ENCODE measurements around the gene ARMC5.
A peak's percentile ranks its signal among the peaks of the same experiment; 100 is the strongest.
"Not testable (repeated sequence)": the region's sequence is repeated elsewhere in the genome, so short reads cannot be mapped to it uniquely, and the experiment has no call there.

The ARMC5 gene

DNA sequence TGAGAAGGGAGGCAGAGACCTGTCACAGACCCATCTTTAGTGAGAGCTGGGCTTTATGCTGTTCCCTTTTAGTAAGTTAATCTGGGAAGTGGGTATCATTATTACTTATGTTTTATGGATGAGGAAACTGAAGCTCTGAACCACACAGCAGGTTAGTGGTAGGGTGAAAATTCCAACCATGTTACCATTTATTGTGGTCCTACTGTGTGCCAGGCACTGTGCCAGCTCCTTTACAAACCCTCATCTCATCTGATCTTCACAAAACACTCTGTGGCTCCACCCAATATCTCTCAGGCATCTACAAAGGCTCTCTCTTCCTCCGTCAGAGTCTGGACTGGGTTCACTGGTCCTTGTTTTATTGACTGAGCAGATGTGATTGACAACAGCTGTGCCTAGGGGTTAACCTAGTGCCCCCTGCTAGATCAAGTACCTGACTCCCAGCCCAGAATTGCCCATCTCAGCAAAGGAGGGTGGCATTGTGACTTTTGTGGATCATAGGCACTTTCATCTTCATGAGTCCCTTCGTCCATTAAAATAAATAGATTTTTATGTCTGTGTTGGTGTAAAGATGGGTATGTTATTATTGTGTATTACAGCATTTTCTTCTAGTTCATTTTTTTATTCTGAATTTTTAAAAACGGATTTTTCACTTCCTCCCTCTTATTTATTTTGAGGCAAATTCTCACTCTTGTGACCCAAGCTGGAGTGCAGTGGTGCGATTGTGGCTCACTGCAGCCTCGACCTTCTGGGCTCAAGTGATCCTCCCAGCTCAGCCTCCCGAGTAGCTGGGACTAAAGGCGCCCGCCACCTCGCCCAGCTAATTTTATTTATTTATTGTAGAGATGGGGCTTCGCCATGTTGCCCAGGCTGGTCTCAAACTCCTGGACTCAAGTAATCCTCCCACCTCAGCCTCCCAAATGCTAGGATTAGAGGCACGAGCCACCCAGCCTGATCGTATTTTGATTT, 15.8 kb downstream of the ARMC5 start:
- no peak for TF ChIP-seq POLR2AphosphoS5 (IDR thresholded peaks at IDR 0.05; ENCODE audit: low read depth, low read length)
- no peak for TF ChIP-seq TAF1 (IDR thresholded peaks at IDR 0.05; ENCODE audit: borderline replicate concordance, low read depth, low read length)
- TF ChIP-seq POLR2A (IDR thresholded peaks at IDR 0.05; ENCODE audit: low read depth, low read length): no peak
- DNase-seq (ENCODE audit: insufficient read length) (no peak), FAIRE-seq (no peak)

DNA sequence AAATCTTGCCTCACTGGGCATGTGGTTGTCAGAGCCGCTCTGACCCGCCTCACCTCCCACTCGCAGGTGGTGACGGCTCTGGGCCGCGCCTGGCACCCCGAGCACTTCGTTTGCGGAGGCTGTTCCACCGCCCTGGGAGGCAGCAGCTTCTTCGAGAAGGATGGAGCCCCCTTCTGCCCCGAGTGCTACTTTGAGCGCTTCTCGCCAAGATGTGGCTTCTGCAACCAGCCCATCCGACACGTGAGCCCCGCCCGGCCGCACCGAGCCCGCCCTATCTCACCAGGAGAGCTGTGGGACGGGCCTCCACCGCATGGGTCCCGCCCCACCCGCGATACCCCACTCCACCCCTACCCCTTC, 16.6 kb downstream of the ARMC5 start:
- no peak for TF ChIP-seq POLR2A (IDR thresholded peaks at IDR 0.05; ENCODE audit: low read depth, low read length)
- no peak for TF ChIP-seq TAF1 (IDR thresholded peaks at IDR 0.05; ENCODE audit: borderline replicate concordance, low read depth, low read length)
- TF ChIP-seq POLR2AphosphoS5 (IDR thresholded peaks at IDR 0.05; ENCODE audit: low read depth, low read length): no peak
- no peak for FAIRE-seq
- no peak for DNase-seq (ENCODE audit: insufficient read length)

DNA sequence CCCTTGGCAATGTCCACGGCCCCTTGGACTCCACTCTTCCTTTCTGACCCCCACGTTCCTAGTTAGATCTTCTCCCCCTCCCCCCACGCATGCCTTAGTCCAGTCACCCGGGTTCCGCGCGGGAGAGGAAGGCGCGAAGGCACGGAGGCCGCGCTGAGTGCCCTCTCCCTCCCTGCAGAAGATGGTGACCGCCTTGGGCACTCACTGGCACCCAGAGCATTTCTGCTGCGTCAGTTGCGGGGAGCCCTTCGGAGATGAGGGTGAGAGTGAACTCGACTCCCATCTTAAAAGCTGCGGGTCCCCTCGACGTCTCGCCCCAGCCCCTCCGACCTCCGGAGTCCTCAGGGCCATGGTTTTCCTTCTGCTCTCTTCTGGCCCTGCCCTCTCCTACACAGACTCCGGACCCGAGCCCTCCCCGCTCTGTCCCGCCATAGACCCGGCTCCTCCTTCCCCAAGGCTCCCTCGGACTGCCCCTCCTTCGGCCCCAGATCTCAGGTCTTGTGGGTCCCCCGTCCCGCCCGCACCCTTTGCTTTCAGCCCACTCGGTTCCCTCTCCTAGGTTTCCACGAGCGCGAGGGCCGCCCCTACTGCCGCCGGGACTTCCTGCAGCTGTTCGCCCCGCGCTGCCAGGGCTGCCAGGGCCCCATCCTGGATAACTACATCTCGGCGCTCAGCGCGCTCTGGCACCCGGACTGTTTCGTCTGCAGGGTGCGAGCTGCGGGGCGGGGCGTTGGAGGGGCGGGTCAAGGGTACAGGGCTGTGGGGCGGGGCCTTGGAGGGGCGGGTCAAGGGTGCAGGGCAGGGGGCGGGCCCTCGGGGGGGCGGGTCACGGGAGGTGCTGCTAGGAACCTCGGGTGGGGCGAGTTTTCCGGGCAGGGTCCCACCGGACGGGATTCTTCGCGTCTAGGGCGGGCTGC, 17.3 kb downstream of the ARMC5 start:
- no peak for FAIRE-seq
- peak; percentile 89 for DNase-seq (ENCODE audit: insufficient read length)
- TF ChIP-seq POLR2AphosphoS5 (IDR thresholded peaks at IDR 0.05; ENCODE audit: low read depth, low read length) (no peak), POLR2A (IDR thresholded peaks at IDR 0.05; ENCODE audit: low read depth, low read length) (no peak), TAF1 (IDR thresholded peaks at IDR 0.05; ENCODE audit: borderline replicate concordance, low read depth, low read length) (no peak)

DNA sequence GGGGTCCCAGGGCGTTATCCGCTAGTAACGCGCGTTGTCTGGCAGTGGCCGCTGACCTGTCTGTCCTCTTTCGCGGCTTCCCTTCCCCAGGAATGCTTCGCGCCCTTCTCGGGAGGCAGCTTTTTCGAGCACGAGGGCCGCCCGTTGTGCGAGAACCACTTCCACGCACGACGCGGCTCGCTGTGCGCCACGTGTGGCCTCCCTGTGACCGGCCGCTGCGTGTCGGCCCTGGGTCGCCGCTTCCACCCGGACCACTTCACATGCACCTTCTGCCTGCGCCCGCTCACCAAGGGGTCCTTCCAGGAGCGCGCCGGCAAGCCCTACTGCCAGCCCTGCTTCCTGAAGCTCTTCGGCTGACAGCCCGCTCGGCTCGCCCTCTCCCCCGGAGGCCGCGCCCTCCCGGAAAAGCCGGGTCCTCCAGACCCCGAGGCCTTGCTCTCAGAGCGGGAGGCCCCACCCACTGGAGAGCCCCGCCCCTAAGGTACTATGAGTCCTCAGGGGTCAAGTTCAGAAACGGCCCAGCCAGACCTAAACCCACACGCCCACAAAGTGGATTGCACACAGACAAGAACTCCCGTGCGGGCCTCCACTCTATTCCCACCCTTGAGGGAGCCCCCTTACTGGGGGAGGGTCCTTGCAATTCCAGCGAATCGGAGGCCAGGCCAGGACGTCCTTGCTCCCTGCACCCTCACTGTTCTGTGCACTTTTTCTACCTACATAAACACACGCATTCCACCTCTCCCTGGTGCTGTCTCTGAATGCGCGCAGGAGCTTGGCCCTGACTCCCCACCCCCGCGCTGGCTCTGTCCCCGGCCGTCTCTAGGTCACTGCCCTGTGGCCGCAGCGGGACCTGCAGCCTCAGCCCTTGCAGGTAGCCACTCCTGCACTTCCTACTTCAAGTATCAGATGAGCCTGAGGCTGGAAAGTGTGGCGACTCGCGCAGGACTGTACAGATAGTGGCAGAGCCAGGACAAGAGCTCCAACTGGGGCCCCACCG, 18.2 kb downstream of the ARMC5 start:
- TF ChIP-seq POLR2AphosphoS5 (IDR thresholded peaks at IDR 0.05; ENCODE audit: low read depth, low read length) (no peak), POLR2A (IDR thresholded peaks at IDR 0.05; ENCODE audit: low read depth, low read length) (no peak), TAF1 (IDR thresholded peaks at IDR 0.05; ENCODE audit: borderline replicate concordance, low read depth, low read length) (no peak)
- no peak for FAIRE-seq
- DNase-seq (ENCODE audit: insufficient read length): peak; percentile 62

DNA sequence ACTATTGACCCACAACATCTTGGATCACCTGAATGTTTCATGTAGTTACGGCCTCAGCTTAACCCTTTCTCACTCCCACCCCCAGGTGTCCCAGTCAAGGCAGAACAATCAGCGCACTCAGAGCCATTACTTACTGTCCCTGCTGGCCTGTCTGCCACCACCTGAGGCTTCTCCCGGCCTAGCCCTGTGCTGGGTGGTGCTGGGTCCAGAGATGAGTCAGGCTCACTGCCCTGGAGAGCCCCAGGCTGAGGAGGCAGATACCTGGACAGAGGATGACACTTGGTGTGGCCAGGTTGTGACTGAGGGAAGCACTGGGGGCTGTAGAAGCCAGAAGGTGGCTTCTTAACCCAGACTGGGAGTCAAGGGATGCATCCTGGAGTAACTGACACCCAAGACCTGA, 19.7 kb downstream of the ARMC5 start:
- FAIRE-seq (no peak), DNase-seq (ENCODE audit: insufficient read length) (no peak)
- no peak for TF ChIP-seq POLR2AphosphoS5 (IDR thresholded peaks at IDR 0.05; ENCODE audit: low read depth, low read length)
- TF ChIP-seq TAF1 (IDR thresholded peaks at IDR 0.05; ENCODE audit: borderline replicate concordance, low read depth, low read length): no peak
- TF ChIP-seq POLR2A (IDR thresholded peaks at IDR 0.05; ENCODE audit: low read depth, low read length): no peak

DNA sequence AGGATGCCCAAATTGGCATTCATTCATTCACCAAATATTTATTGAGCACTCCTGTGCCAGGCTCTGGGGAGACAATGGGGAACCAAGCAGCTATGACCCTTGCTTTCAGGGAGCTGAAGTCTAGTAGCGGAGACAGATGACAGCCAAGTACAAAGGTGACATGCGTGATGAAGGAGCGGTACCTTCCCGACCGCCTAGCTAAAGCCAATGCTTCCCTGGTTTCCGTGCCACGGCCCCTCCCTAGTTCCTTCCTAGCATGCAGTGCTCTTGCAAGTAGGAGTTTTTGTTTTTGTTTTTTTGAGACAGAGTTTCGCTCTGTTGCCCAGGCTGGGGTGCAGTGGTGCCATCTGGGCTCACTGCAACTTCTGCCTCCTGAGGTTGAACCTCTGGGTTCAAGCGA, 20.4 kb downstream of the ARMC5 start:
- FAIRE-seq (no peak), DNase-seq (ENCODE audit: insufficient read length) (no peak)
- TF ChIP-seq TAF1 (IDR thresholded peaks at IDR 0.05; ENCODE audit: borderline replicate concordance, low read depth, low read length): no peak
- TF ChIP-seq POLR2A (IDR thresholded peaks at IDR 0.05; ENCODE audit: low read depth, low read length): no peak
- no peak for TF ChIP-seq POLR2AphosphoS5 (IDR thresholded peaks at IDR 0.05; ENCODE audit: low read depth, low read length)

DNA sequence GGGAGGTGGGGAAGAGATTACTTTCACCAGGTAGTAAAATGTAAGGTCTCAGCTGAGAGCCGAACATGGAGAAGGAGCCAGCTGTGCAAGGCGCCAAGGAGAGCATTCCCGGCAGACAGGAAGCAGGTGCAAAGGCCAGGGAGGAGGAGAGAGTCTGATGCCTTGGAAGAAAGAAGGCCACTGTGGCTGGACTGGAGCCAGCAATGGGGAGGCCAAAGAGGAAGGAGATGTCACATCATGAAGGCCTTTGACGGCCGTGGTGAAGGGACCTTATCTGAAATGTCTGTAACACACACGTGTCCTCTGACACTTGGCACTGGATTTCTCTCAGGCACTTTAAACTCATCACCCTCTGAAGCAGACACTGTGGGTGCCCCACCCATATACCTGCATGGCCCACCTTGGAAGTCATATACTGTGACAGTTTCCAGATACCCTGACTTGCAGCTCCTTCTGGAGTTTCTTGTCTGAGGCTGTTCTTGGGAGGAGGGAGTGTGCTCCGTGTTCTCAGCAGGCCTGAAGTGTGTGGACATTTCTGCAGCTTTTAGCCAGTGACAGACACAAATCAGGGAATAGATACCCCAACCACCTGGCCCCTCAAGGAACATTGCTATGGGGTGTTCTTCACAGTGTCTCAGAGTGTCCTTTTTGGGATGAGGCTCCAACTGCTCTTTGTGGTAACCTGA, 21.7 kb downstream of the ARMC5 start:
- no peak for FAIRE-seq
- TF ChIP-seq POLR2AphosphoS5 (IDR thresholded peaks at IDR 0.05; ENCODE audit: low read depth, low read length) (no peak), POLR2A (IDR thresholded peaks at IDR 0.05; ENCODE audit: low read depth, low read length) (no peak), TAF1 (IDR thresholded peaks at IDR 0.05; ENCODE audit: borderline replicate concordance, low read depth, low read length) (no peak)
- DNase-seq (ENCODE audit: insufficient read length): no peak

DNA sequence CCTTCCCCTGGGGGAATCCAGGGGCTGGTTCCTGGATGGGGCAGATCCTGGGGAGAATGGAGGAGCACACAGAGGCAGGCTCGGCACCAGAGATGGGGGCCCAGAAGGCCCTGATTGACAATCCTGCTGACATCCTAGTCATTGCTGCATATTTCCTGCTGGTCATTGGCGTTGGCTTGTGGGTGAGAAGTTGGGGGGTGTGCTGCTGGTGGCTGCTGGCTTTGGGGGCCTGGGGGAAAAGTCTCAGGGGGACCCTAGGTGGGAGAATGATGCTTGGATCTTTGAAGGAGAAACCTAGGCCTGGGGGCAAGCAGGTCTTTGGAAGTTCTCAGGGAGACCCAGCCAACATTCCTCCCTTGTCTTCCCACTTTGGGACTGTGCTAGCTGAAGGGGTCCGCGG, 23.8 kb downstream of the ARMC5 start, which contains the start of gene SLC5A2:
TSS of gene SLC5A2 (plus strand) at position 43 of the 400 bp plus-strand sequence. CDS start at position 57, 14 bp downstream.
- no peak for TF ChIP-seq POLR2A (IDR thresholded peaks at IDR 0.05; ENCODE audit: low read depth, low read length)
- no peak for TF ChIP-seq POLR2AphosphoS5 (IDR thresholded peaks at IDR 0.05; ENCODE audit: low read depth, low read length)
- TF ChIP-seq TAF1 (IDR thresholded peaks at IDR 0.05; ENCODE audit: borderline replicate concordance, low read depth, low read length): no peak
- no peak for DNase-seq (ENCODE audit: insufficient read length)
- FAIRE-seq: no peak

DNA sequence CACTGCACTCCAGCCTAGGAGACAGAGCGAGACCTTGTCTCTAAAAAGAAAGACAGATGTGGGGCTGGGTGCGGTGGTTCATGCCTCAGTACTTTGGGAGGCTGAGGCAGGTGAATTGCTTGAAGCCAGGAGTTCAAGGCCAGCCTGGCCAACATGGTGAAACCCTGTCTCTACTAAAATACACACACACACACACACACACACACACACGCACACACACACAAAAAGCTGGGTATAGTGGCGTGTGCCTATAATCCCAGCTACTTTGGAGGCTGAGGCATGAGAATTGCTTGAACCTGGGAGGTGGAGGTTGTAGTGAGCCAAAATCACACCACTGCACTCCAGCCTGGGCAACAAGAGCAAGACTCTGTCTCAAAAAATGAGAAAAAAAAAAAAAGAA, 24.7 kb downstream of the ARMC5 start:
- not testable (repeated sequence) for DNase-seq (ENCODE audit: insufficient read length); FAIRE-seq

DNA sequence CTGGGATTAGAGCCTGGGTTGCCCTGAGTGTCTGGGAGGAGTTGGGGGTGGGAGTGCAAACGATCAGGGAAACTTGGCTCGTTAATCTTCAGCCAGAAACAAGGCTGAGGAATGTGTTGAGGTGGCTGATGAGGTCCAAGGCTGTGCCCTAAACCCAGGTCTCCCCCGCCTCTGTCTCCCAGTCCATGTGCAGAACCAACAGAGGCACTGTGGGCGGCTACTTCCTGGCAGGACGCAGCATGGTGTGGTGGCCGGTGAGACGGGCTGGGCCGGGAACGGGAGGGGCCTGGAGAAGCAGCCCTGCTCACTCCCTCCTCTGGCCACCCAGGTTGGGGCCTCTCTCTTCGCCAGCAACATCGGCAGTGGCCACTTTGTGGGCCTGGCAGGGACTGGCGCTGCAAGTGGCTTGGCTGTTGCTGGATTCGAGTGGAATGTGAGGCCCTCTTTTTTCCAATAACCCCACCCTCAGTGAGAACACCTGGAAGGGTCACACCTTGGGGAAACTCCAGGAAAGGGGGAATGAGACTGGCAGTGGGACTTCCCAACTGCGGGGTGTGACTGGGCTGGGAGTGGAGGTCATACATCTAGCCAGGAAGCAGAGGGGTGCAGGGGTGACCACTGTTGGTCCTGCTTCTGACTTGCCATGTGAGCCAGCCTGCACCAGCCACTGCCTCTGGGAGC, 25.3 kb downstream of the ARMC5 start:
- DNase-seq (ENCODE audit: insufficient read length): no peak
- TF ChIP-seq POLR2A (IDR thresholded peaks at IDR 0.05; ENCODE audit: low read depth, low read length) (no peak), POLR2AphosphoS5 (IDR thresholded peaks at IDR 0.05; ENCODE audit: low read depth, low read length) (no peak), TAF1 (IDR thresholded peaks at IDR 0.05; ENCODE audit: borderline replicate concordance, low read depth, low read length) (no peak)
- FAIRE-seq: no peak
